ENCODE results near the gene ZSWIM4. TPM values are rescaled to one million over a fixed set of nuclear protein-coding genes. Genes with fewer than 3 reads are reported as not detected.

The ZSWIM4 gene
- total RNA-seq, 1 donor from 2014 or later = 13.5 TPM

- DNase-seq (ENCODE audit: low read depth) = peak; percentile 52
- no peak for TF ChIP-seq CTCF (conservative IDR thresholded peaks at IDR 0.05; ENCODE audit: low read depth, low read length)
- peak overlapping the region; percentile 59 for H3K4me3 ChIP-seq (ENCODE audit: low read depth, low read length)
These were observed 51.5 kb downstream of the ZSWIM4 start for GRCh38 chr19:13846557-13847406.

GRCh38 chr19:13847407-13848339, 52.4 kb downstream of the ZSWIM4 start:
- TF ChIP-seq CTCF (conservative IDR thresholded peaks at IDR 0.05; ENCODE audit: low read depth, low read length) = no peak
- DNase-seq (ENCODE audit: low read depth) = no peak
- H3K4me3 ChIP-seq (ENCODE audit: low read depth, low read length) = peak overlapping the region; percentile 59

- H3K4me3 ChIP-seq (ENCODE audit: low read depth, low read length) = no peak overlapping the region
- no peak for TF ChIP-seq CTCF (conservative IDR thresholded peaks at IDR 0.05; ENCODE audit: low read depth, low read length)
- no peak for DNase-seq (ENCODE audit: low read depth)
These were observed 53.1 kb downstream of the ZSWIM4 start for GRCh38 chr19:13848340-13848677.

- H3K4me3 ChIP-seq (ENCODE audit: low read depth, low read length) = no peak overlapping the region
- TF ChIP-seq CTCF (conservative IDR thresholded peaks at IDR 0.05; ENCODE audit: low read depth, low read length) = no peak
- DNase-seq (ENCODE audit: low read depth) = no peak
These were observed 53.8 kb downstream of the ZSWIM4 start for GRCh38 chr19:13848798-13849676.

- no peak for DNase-seq (ENCODE audit: low read depth)
- TF ChIP-seq CTCF (conservative IDR thresholded peaks at IDR 0.05; ENCODE audit: low read depth, low read length) = no peak
- peak overlapping the region; percentile 47 for H3K4me3 ChIP-seq (ENCODE audit: low read depth, low read length)
These were observed 55.0 kb downstream of the ZSWIM4 start for GRCh38 chr19:13849991-13850909.
